K562 (cell line): Measurements from ENCODE around the gene ZNF37A. TPM values are rescaled to one million over a fixed set of nuclear protein-coding genes. Genes with fewer than 3 reads are reported as not detected.
A peak's percentile ranks its signal among the peaks of the same experiment; 100 is the strongest.

Source experiments
- ATAC-seq: fragments of 200-7000 bp; cut with Tn5 transposase; 3 replicates; pipeline ENCODE4 v1.9.1; 2020; ENCODE audit warnings: moderate library complexity
- BruUV-seq: library from RNA; stranded (reverse); fragments of 400-500 nt; replicated peaks from 2 replicates; lab custom pipeline; 2021; lab: Mats Ljungman, UMichigan
- CTCF ChIA-PET: fragments of 300-600 bp; formaldehyde crosslinking; extraction: SDS; loops from one replicate; lab custom pipeline; 2021; ENCODE audit warnings: low intra/inter-chr PET ratio; lab: Yijun Ruan, JAX
- POLR2A ChIA-PET: fragments of 300-600, 350-650 bp; sonication (Branson Sonifier 250); formaldehyde crosslinking; extraction: SDS; loops from one replicate; lab custom pipeline; 2021; ENCODE audit warnings: antibody characterized with exemption, inconsistent platforms; lab: Yijun Ruan, JAX
- DNase-seq, 4 experiments: peaks; one replicate each; pipeline versions ENCODE4 v3.0.0 to v3.0.0-alpha.2; 2011 to 2018; ENCODE audit warnings: low spot score in 3 of 4, mixed read lengths in 3 of 4; ENCODE audit errors: extremely low read depth in 1 of 4
- FAIRE-seq: peaks from 2 replicates; lab custom pipeline; 2011; peaks lifted over from hg19 to GRCh38; lab: Jason Lieb, UNC
- H2AFZ ChIP-seq: 2 replicates; pipeline ENCODE4 v1.6.0; 2011; ENCODE audit warnings: low read depth, low read length, control low read depth, inconsistent platforms
- H3K27ac ChIP-seq: fragments of 200-600 bp; 3 replicates; pipeline ENCODE4 v1.8.0; 2011; ENCODE audit warnings: low read depth, mild to moderate bottlenecking, control low read depth, inconsistent platforms, low read length, moderate library complexity, mixed read lengths; ENCODE audit errors: extremely low read depth
- H3K27me3 ChIP-seq, 2 experiments: fragments of 300-600 bp in 1 of 2; 2 replicates in 1 of 2; 3 replicates in 1 of 2; pipeline versions ENCODE4 v1.6.0 to v1.8.0; 2011; ENCODE audit warnings: inconsistent platforms in 2 of 2, low read length in 2 of 2, mild to moderate bottlenecking in 1 of 2, mixed read lengths in 1 of 2, moderate library complexity in 1 of 2; ENCODE audit not compliant: control insufficient read depth in 2 of 2, insufficient read depth in 2 of 2
- H3K36me3 ChIP-seq: fragments of 300-600 bp; 3 replicates; pipeline ENCODE4 v1.8.0; 2011; ENCODE audit warnings: mild to moderate bottlenecking, low read length, inconsistent platforms; ENCODE audit not compliant: control insufficient read depth, insufficient read depth
- H3K4me1 ChIP-seq, 2 experiments: fragments of 200-600 bp in 1 of 2; replicated peaks in 1 of 2; 2 replicates in 1 of 2; 3 replicates in 1 of 2; pipeline versions ENCODE4 v1.5.1 to v1.8.0; 2011; ENCODE audit warnings: inconsistent platforms in 2 of 2, low read length in 2 of 2, mild to moderate bottlenecking in 1 of 2, mixed read lengths in 1 of 2, moderate library complexity in 1 of 2; ENCODE audit not compliant: control insufficient read depth in 2 of 2, insufficient read depth in 2 of 2
- H3K4me2 ChIP-seq: 2 replicates; pipeline ENCODE4 v1.6.1; 2011; ENCODE audit warnings: low read length, control low read depth, inconsistent platforms, mixed read lengths; ENCODE audit not compliant: insufficient read depth
- H3K4me3 ChIP-seq: fragments of 200-600 bp; sonication (generic), shearing (Covaris generic); 2 replicates; pipeline ENCODE4 v1.5.1; 2016; ENCODE audit warnings: control low read depth, inconsistent platforms
- H3K79me2 ChIP-seq: fragments of 200-600 bp; 3 replicates; pipeline ENCODE4 v1.8.0; 2011; ENCODE audit warnings: low read length, inconsistent platforms; ENCODE audit not compliant: control insufficient read depth, insufficient read depth
- H3K9ac ChIP-seq, 2 experiments: 2 replicates each; pipeline versions ENCODE4 v1.6.0 to v1.6.1; 2011; ENCODE audit warnings: low read depth in 2 of 2, low read length in 2 of 2, control low read depth in 1 of 2, inconsistent platforms in 1 of 2, mild to moderate bottlenecking in 1 of 2, mixed read lengths in 1 of 2; ENCODE audit not compliant: insufficient read depth in 1 of 2
- H3K9me1 ChIP-seq: one replicate; pipeline ENCODE4 v1.6.0; 2011; ENCODE audit warnings: inconsistent platforms, mild to moderate bottlenecking, low read length, moderate library complexity; ENCODE audit not compliant: control insufficient read depth, insufficient read depth
- H3K9me3 ChIP-seq: replicated peaks from 2 replicates; pipeline ENCODE4 v1.5.1; 2011; ENCODE audit warnings: low read depth, low read length, inconsistent platforms; ENCODE audit not compliant: control insufficient read depth, insufficient read depth
- H4K20me1 ChIP-seq: replicated peaks from 2 replicates; pipeline ENCODE4 v1.6.1; 2011; ENCODE audit warnings: low read length, inconsistent platforms, mixed read lengths; ENCODE audit not compliant: control insufficient read depth, insufficient read depth
- ARID1B ChIP-seq: fragments of 450-650 bp; IDR thresholded peaks from 2 replicates; pipeline ENCODE4 v1.6.1; 2016; ENCODE audit warnings: antibody characterized with exemption, mild to moderate bottlenecking, inconsistent platforms
- CC2D1A ChIP-seq: fragments of 450-650 bp; IDR thresholded peaks from 2 replicates; pipeline ENCODE4 v1.6.1; 2017; ENCODE audit warnings: mild to moderate bottlenecking
- HMG20B ChIP-seq: fragments of 250-450 bp; sonication (Bioruptor Pico); IDR thresholded peaks from 2 replicates; pipeline ENCODE4 v1.5.0; 2021; ENCODE audit warnings: mild to moderate bottlenecking
- HNRNPUL1 ChIP-seq: fragments of 200-400 bp; formaldehyde crosslinking; IDR thresholded peaks from 2 replicates; pipeline ENCODE4 v1.6.1; 2017; ENCODE audit warnings: low read length
- HOMEZ ChIP-seq: fragments of 250-450 bp; sonication (Bioruptor Pico); IDR thresholded peaks from 2 replicates; pipeline ENCODE4 v1.4.0; 2020; ENCODE audit warnings: mild to moderate bottlenecking, moderate library complexity
- RFX5 ChIP-seq: IDR thresholded peaks from 2 replicates; pipeline ENCODE4 v1.6.1; 2011; ENCODE audit warnings: low read depth, mild to moderate bottlenecking, improper control_type of control experiment, low read length
- SPI1 ChIP-seq: IDR thresholded peaks from 2 replicates; pipeline ENCODE4 v1.6.1; 2011; ENCODE audit warnings: low read depth, low read length, control low read depth, borderline replicate concordance
- WGBS: fragments of 100-300 bp; shearing (Covaris generic); methylation state at CpG from one replicate; pipeline ENCODE4 v1.1.6; 2016; ENCODE audit warnings: low coverage, mixed read lengths; ENCODE audit not compliant: insufficient coverage; ENCODE audit errors: missing lambda C conversion rate; 5-methylcytosine and 5-hydroxymethylcytosine counted together
- in situ Hi-C: fragments of 300-500 bp; cut with MboI; formaldehyde crosslinking; loops from 4 replicates; pipeline ENCODE4 v1.15.0; 2018; ENCODE audit warnings: inconsistent platforms, mixed read lengths
- intact Hi-C: fragments of 100-400 bp; cut with micrococcal nuclease; formaldehyde crosslinking; loops from 2 replicates; pipeline ENCODE4 v1.14.2; 2022
- polyA plus RNA-seq, 8 experiments: library from polyadenylated mRNA; depleted of rRNA in 4 of 8; stranded (reverse) in 5 of 8; unstranded in 3 of 8; fragments of >200 nt; fragmentation: Nextera tagmentation in 2 of 8; fragmentation: Illumina TruSeq in 1 of 8; extraction: Ambion mirVana in 2 of 8; extraction: Trizol in 1 of 8; gene quantifications; 2 replicates each; pipeline versions ENCODE4 v1.2.1 to v1.2.3, GENCODE V29; 2011 to 2014; ENCODE audit warnings: inconsistent platforms in 1 of 8, missing spikeins in 1 of 8
- total RNA-seq, 7 experiments: library from RNA; depleted of rRNA in 6 of 7; stranded (reverse); fragments of >200 nt in 6 of 7; fragmentation: Illumina TruSeq in 2 of 7; extraction: Trizol in 2 of 7; gene quantifications; 2 replicates each; pipeline versions ENCODE4 v1.2.1 to v1.2.3, GENCODE V29; 2011 to 2021; ENCODE audit warnings: low replicate concordance in 1 of 7

Gene ZNF37A
- total and polyA plus RNA-seq, 9 of the 15 experiments (the other 6 are each of a cell fraction or from before 2014, with no cell fraction given), result 4.1 to 21.6 (median 16.4) TPM

GRCh38 chr10:38070501-38070900 lies 23.6 kb upstream of the ZNF37A start:
- CTCF ChIA-PET, result no interaction called here
- BruUV-seq, result no TSS peak
- no peaks in the 10 kb centered on the region for H3K9me3 ChIP-seq
- TF ChIP-seq CC2D1A, result no peak
- no peak for TF ChIP-seq RFX5
- TF ChIP-seq HMG20B (CRISPR knock-in tag), result no peak
- TF ChIP-seq ARID1B, result no peak
- no peak for TF ChIP-seq HNRNPUL1
- TF ChIP-seq, all 486 proteins: peak for 0
- DNase-seq (no peak), ATAC-seq (no peak), FAIRE-seq (no peak)
- H3K9me1 ChIP-seq, result no peaks in the 10 kb centered on the region
- intact Hi-C loops, result no loop called here
- no peak overlapping the region for H3K4me2 ChIP-seq
- 26% methylated on average over 8 of the region's 8 CpGs for WGBS
- in situ Hi-C loops, result no loop called here
- H3K27ac ChIP-seq, result no peak overlapping the region
- H4K20me1 ChIP-seq, result no peaks in the 10 kb centered on the region
- no peaks in the 10 kb centered on the region for H3K4me1 ChIP-seq
- H3K4me3 ChIP-seq, result no peak overlapping the region
- H3K36me3 ChIP-seq, result no peaks in the 10 kb centered on the region
- POLR2A ChIA-PET, result no interaction called here
- no peak overlapping the region for H2AFZ ChIP-seq
- no peaks in the 10 kb centered on the region for H3K27me3 ChIP-seq
- no peak overlapping the region for H3K9ac ChIP-seq
- no peaks in the 10 kb centered on the region for H3K79me2 ChIP-seq

GRCh38 chr10:38072552-38072951 lies 21.6 kb upstream of the ZNF37A start:
- intact Hi-C loops, result no loop called here
- BruUV-seq, result no TSS peak
- Histone ChIP-seq H2AFZ (no peak overlapping the region), H3K79me2 (no peaks in the 10 kb centered on the region), H3K4me2 (no peak overlapping the region), H3K36me3 (no peaks in the 10 kb centered on the region), H3K27me3 (no peaks in the 10 kb centered on the region), H3K9ac (no peak overlapping the region), H3K9me1 (no peaks in the 10 kb centered on the region), H3K9me3 (0 out of 2 replicates have a peak, but pooled peaks cover 2% of the 10 kb centered on the region), H3K27ac (no peak overlapping the region), H3K4me3 (no peak overlapping the region), H4K20me1 (no peaks in the 10 kb centered on the region), H3K4me1 (no peaks in the 10 kb centered on the region)
- no peak for DNase-seq
- ChIA-PET POLR2A (interaction anchor here (0.7 kb wide), 1 partner anchor 9 kb away, joined by 3 read pairs; no protein-coding TSS in a partner anchor), CTCF (no interaction called here)
- ATAC-seq, result no peak
- peak; percentile 46; the same call in 1 of the 2 replicates for TF ChIP-seq SPI1
- TF ChIP-seq HOMEZ (CRISPR knock-in tag), result no peak
- in situ Hi-C loops, result no loop called here
- FAIRE-seq, result no peak
